Measurements from ENCODE around the gene SCN8A.

- no peak for TF ChIP-seq CTCF (conservative IDR thresholded peaks at IDR 0.05; ENCODE audit: low read depth, low read length)
- TF ChIP-seq EZH2 (IDR thresholded peaks at IDR 0.05; ENCODE audit: borderline replicate concordance, low read depth, low read length, poor library complexity, severe bottlenecking) = no peak
These were observed 42.8 kb upstream of the SCN8A start for GRCh38 chr12:51548241-51548640.

All from A673 (cell line).